ENCODE data around the gene SRL.
"Not testable (repeated sequence)": the region's sequence is repeated elsewhere in the genome, so short reads cannot be mapped to it uniquely, and the experiment has no call there.

SRL gene

DNA sequence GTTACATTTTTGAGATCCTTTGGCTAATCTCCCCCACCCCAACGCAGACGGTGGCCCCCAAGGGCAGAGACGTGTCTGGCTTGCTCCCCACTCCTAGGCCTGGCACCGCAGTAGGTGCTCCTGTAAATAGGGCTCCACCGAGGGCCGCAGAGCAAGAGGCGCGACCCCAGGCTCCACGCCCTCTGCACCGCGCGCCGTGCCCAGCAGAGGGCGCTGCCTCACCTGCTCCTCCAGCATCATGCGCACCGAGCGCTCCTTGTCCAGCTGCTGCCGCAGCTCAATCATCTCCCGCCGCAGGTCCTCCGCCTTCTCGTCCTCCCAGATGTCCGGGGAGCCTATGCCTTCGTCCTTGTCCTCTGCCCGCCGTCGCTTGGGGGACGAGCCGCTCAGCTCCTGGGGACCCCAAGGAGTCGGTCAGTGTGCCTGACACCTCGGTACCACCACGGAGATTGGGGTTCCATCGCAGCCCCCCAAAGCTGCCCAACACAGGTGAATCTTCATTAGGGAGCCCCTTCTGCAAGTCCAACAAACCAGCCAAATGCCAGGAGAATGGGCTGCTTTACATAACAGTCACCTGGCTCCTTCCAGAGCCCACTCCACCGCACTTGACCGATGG lies 19.8 kb upstream of the SRL start:
- peak; percentile 11 for DNase-seq (ENCODE audit: low read depth, low spot score)

DNA sequence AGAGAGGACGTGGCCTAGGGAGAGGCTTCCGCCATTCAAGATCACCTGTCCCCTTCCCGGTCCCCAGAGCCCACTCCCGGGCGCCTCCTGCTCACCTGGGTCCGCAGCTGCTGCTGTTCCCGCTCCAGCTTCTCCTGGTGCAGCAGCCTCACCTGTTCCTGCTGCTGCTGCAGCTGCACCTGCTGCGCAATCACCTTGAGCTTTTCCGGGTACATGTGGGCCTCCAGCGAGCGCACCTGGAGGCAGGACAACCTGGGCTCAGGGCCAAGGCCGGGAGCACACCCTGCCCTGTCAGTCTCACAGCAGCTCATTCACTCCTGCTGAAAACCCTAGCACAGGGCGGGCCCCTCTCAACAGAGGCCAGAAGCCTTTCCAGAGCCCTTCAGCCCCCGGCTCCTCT lies 18.5 kb upstream of the SRL start:
- no peak for DNase-seq (ENCODE audit: low read depth, low spot score)

DNA sequence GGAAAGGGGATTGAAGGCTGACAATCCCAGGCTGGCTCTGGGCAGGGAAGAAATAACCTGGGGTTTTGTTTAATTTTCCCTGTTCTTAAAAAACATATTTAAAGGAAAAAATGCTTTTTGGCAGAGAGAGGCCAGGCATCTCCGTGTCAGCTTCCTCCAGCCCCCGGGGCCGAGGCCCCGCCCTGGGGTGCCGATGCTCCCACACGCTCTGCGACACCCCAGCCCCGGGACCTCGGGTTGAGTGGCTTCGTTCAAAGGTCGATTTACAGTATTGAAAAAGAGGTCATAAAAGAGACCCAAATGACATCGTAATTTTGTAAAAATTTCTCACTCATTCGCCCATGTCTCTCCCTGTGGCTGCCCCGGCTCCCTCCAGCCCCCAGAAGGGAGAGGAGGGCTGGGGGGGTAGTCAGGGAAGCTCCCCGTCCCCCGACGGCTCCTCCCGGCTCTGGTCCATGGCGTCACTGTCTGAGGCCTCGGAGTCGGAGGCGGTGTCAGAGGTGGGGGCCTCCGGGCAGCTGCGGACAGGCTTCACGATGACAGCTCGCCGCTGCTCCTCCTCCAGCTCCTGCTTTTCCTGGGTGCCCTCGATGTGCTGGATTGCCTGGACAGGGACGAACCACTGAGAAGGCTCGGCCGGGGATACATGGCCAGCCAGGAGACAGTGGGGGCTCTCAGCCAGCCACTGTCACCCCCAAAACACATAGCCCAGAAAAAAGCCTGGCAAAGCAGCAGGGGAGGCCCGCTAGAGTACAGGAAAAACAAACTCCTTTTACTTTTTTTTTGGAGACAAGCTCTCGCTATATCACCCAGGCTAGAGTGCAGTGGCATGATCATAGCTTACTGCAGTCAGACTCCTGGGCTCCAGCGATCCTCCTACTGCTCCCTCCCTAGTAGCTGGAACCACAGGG lies 16.0 kb upstream of the SRL start:
- DNase-seq (ENCODE audit: low read depth, low spot score): no peak

DNA sequence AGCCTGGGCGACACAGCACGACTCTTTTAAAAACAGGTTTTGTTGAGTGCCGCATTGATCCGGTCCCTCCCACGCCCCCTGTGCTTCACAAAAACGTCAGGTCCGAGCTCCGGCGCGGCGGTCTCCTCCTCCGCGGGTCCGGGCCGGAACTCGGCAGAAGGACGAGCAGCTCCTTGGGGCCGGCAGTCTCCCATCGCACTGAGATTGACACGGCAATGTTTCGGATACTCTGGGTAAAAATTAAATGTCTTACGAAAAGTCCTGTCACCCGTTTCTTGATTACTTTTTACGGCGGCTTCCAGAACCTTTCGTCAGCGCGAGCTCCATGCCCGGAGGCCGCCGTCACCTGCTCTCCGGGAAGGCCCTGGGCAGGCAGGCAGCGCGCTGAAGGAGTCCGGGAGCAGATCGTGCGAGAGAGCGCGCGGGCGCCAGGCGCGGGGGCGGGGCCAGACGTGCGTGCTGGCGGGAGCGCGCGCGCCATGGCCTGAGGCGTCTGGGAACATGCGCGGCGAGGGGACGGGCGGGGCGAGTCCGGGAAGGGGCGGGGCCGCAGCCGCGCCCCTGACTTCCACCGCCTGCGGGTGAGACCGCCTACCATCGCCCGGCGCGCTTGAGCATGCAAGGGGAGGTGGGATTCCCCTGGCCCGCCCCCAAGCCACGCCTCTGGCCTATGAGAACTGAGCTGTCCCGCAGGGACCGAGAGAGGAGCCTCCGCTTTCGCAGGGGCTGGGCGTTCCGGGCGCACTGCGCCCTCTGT lies 11.7 kb upstream of the SRL start:
- DNase-seq (ENCODE audit: low read depth, low spot score): peak; percentile 100

DNA sequence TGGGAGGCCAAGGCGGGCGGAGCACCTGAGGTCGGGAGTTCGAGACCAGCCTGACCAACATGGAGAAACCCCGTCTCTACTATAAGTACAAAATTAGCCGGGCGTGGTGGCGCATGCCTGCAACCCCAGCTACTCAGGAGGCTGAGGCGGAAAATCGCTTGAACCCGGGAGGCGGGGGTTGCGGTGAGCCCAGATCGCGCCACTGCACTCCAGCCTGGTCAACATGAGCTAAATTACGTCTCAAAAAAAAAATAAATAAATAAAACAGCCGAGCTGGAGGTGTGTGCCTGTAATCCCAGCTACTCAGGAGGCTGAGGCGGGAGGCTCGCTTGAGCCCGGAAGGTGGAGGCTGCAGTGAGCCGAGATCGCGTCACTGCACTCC lies 11.1 kb upstream of the SRL start:
- DNase-seq (ENCODE audit: low read depth, low spot score): not testable (repeated sequence)

DNA sequence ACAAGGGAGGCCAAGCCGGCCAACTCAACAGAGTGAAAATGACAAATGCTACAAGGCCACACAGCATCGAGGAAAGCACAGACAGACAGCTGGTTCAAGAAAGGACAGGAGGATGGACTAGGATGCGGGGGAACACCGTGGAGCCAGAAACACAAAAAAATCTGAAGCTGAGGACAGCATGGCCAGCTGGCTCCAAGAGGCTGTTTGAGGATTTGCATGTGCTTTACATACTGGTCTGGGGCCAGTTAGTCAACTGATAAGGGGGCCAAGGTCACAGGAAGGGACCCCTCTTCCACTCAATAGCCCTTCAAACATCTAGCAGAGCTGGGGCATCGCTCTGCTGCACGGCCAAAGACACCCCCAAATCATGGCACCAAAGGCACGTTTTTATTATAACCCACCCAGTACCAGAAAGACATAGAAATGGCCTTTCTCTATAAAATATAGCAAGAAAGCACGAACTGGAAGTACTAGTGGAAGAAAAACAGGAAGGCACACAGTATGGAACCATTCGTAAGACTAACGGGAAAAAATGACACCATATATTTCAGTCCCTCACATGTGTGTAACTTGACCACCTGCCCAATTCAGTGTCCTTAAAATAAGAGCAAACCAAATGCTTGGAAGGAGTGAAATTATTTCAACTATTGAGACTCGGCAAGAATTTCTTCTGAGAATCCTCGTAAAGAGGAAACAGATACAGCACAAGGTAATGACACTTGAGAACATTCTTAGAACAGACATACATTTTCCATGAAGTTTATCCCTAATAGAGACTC lies 7.8 kb upstream of the SRL start:
- DNase-seq (ENCODE audit: low read depth, low spot score): no peak

DNA sequence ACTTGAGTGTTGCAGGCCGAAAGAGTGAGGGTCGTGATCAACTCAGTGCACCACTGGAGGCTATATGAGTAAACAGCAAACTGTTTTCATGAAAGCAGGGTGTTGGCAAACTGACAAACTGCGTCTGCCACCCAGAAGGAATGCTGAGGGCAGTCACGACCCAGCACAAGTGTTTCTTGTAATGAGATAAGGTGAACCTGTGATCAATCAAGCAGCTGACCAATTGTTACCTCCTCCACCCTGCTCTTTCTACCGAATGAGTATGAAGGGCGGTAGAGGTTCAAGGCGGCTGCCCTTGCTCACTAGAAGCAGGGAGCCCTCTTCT lies 5.5 kb upstream of the SRL start:
- DNase-seq (ENCODE audit: low read depth, low spot score): no peak

DNA sequence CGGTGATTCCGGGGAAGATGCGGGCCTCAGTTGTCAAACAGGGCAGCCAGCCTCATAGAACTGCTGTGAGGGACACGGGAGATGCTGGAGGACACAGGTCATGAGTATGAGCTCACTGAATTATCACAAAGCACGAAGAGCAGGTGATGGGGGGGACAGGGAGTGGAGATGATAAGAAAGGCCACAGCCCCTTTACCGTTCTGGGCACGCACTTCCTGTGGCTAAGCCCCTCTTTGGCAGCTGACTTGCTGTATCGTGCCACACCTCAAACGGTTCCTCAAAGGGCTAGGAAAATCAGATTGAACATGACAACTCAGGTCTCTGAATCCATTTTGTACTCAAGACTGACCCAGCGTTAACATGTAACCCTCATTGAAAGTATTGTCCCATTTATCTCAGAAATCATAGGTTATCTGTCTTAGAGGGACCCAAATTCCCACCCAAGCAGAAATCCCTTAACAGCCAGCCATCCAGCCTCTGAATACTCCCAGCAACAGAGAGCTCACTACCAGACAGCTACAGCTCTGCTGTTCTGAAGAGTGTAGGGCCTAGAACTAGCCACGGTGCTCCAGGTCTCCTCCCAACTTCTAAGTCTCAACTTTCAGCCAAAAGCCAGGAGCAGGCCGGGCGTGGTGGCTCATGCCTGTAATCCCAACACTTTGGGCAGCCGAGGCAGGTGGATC lies 5.0 kb upstream of the SRL start:
- DNase-seq (ENCODE audit: low read depth, low spot score): no peak

DNA sequence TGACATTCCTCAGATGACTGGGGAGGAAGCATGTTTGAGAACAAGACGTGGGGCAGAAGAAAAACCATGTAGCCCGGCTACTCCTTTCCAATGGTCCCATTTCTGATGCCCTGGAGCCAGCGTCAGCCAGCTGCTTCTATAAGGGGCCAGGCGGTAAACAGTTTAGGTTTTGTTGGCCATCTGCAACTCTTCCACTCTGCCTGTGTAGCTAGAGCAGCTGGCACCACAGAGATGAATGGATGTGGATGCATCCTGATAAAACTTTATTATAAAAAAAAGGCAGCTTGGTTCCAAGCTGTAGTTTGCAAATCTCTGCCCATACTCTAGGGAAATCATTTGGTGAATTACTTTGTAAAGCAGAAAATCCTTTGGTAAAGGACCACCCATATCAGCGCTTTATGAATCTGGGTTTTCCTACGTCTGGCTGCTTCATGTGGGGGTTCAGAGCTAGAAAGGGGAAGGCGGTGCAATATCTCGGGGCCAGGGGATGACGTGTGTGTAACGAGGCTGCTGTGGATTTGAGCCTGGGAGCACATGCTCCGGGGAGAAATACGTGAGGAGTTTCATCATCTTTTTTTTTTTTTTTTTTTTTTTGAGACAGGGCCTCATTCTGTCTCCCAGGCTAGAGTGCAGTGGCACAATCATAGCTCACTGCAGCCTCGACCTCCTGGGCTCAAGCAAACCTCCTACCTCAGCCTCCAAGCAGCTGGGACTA lies 3.4 kb upstream of the SRL start:
- no peak for DNase-seq (ENCODE audit: low read depth, low spot score)

DNA sequence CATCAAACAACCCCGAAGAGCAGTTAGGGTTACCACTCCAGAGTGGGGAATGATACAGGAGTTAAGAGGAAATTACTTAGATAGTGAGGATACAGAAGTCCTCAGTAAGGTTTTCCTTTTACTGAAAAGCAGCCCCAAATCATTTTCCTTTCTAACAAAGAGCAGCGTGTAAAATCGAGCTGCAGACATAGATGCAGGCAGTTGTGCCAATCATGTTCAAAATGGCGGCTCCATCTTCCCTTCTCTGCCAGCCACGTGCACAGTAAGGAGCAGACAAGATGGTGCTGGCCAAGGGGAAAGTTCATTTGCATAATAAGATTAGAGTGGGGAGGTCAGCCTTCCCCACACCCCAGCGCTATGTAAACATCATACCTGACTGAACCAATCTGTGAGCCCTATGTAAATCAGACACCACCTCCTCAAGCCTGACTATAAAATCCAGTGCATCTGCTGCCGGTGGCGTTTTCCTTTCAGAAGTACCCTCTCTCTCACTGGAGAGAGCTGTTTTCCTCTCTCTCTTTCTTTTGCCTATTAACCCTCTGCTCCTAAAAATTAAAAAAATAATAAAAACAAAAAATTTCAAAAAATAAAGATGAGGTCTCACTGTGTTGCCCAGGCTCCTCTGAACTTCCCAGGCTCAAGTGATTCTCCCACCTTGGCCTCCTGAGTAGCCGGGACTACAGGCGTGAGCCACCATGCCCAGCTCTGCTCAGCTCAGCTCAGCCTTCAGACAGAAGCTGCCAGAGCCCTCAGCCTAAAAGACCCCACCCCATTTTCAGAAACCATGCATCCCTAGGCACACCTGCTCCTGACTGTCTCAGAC lies 2.6 kb upstream of the SRL start:
- no peak for DNase-seq (ENCODE audit: low read depth, low spot score)

DNA sequence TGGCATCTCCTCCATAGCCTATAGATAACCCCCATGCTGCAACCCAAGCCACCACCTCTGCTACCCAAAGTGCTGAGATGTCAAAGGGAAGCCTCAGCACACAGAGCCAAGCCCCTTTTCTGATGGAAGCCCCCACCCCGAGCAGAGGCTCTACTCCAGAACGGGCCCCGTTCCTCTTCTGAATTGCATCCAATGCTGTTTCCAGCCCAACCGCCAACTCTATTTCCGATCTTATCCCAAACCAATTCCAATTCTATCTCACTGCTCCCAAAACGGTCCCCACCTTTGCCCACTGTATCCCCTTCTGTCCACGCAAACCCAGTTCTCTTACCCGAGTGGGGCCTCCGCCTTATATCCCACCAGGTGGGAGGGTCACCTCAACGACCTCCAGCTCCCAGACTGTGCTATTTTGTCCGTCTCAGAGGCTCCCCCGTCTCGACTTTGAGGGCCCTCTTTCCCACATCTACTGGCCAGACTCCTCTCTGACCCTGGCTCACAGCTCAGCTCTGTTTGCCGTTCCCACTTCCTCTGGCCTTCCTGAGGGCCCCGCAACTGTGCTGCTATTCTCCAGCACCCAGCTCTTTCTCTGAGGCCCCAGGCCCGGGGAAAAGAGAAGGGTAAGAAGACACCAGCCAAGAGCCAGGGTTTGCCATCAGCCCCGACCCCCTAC lies 487 bp downstream of the SRL start:
- DNase-seq (ENCODE audit: low read depth, low spot score): no peak

DNA sequence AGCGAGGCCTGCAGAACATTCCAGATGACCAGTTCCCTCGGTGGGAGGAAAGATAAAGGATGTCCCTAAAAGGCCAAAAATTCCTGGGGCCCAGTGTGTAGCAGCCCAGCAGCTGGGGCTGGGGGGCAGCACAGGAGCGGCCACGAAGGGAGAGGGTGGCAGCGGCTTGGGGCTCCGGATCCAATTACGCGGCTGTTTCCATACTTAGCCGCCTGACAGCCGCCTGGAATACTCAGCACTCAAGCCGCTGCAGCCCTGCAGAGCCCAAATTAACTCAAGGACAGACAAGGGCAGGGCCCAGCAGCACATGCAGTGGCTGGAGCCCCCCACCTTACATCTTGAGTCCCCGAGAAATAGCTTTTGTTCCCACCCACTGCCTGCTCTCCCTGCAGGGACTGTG lies 1.3 kb downstream of the SRL start:
- DNase-seq (ENCODE audit: low read depth, low spot score): no peak

DNA sequence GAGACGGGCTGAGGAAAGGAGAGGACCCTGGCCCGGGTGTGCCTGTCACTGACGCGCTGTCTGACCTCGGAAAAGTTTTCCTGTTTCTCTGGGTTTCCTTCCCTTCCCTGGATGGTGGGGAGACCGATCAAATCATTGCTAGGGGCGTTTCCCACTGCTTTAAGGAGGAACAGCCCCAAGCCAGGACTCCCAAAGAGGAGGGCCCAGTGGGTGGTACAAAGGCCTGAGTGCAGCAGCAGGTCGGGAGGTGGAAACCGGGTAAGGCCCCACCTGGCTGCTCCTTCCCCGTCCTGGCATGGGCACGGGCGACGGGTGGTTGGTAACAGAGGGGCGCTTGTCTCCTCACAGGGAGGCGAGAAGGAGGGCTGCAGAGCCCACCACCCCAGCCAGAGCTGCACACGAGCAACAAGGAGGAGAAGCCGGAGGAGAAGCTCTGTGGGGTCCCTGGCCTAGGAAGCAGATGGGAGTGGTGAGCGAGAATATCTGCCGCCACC lies 2.2 kb downstream of the SRL start:
- DNase-seq (ENCODE audit: low read depth, low spot score): no peak

DNA sequence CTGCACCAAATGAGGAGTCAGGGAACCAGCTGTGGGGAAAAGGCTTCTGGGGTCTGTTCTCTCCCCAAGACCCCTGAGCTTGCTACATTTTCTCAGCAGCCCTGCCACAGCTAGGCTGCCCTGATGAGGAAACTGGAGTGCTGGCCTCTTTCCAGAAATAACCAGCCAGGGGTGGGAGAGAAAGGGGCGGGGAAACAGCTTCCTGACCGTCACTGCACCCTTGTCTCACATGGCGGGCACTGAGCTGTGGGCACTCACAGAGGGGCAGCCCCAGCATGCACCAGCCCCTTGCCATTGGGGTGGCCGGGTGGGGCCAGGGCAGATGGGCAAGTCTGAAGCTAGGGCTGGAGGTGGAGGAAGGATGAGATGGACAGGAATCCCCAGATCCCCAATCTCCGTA lies 2.9 kb downstream of the SRL start:
- no peak for DNase-seq (ENCODE audit: low read depth, low spot score)

DNA sequence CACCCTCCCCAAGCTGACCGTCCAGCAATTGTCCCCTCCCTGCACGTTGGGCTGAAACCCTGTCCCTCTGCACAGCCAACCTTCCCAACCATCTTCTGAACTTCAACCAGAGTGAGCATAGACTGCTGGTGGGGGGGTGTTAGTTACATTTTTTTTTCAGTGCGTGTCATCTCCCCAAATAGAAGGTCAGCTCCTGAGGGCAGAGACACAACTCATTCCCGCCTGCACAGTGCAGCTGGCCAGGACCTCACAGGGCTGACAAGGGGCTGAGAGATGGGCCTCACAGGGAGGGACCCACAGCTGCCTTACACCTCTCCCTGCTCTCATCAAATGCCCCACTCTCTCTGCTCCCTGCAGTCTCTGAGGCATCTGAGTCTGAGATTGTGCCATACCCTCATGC lies 8.4 kb downstream of the SRL start:
- no peak for DNase-seq (ENCODE audit: low read depth, low spot score)

DNA sequence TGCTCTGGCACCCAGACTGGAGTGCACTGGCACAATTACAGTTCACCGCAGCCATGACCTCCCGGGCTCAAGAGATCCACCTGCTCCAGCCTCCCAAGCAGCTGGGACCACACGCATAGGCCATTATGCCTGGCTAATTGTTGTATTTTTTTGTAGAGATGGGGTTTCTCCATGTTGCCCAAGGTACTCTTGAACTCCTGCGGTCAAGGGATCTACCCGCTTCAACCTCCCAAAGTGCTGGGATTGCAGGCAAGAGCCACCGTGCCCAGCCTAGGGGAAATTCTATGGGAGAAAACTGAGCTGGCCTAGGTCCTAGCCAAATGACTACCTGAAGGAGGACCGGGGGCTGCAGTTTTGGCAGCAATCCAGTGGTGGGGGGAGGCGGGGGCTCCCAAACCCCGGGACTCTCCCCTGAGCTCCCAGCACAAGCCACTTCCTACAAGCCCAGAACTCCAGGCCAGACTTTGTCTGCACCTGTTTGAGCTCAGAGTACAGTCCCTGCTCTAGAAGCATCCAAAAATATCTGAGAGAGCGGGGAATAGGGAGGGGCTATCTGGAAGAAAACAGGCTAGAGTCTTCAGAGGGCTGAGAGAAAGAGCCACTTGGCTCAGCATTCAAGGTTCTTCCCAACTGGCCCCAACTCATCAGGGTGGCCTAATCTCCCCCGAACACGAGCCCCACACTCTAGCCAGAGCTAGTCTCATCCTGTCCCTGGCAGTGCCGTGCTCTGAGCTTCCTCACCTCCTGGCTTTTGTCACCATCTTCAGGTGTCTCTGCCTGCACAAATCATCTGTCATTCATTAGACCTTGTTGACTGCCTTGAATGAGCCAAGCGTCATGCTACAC lies 9.1 kb downstream of the SRL start:
- DNase-seq (ENCODE audit: low read depth, low spot score): no peak

DNA sequence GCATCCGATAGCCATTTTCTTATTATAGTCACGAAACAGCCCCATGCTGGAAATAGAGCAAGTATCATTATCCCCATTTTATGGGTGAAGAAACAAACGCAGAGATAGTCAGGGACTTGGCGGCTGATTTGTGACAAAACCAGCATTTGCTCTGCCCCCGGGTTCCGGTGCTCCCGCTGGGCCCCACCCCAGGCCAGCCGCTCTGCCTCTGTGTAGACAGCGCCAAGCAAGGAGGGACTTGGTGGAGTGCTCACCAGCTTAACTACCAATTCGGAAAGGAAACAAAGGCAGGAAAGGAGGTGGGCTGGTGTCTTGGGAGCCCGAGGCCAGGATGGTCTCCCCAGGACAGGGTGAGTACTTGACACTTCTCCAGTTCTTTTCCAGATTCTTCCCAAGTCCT lies 10.0 kb downstream of the SRL start:
- DNase-seq (ENCODE audit: low read depth, low spot score): no peak

DNA sequence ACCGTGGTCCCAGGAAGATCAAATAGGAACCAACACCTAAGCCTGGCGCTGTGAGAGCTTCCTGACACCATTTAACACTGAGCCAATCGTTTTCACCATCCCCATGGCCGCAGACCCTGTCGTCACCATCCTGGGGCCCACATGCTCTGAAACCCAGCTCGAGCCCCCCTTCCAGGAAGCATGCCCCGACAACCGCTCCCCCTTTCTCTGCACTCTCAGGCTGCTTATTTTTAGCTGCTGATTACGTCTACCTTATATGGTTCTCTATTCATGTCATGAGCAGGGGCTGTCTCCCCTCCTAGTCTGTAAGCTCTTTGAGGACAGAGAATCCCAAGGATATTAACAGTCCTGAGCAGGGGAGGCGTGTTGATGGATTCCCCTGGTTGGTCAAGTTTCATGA lies 10.5 kb downstream of the SRL start:
- no peak for DNase-seq (ENCODE audit: low read depth, low spot score)

DNA sequence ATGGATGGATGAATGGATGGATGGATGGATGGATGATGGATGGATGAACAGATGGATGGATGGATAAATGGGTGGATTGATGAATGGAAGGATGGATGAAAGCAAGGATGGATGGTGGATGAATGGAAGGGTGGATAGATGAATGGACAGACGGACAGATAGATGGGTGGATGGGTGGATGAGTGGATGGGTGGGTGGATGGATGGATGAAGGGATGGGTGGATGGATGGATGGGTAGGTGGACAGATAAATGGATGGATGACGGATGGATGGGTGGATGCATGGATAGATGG lies 14.9 kb downstream of the SRL start:
- DNase-seq (ENCODE audit: low read depth, low spot score): no peak
